HG03354 (cell line): ENCODE results near the gene CCPG1.

Experiments
- ATAC-seq: cut with Tn5 transposase; IDR thresholded peaks from one replicate; pipeline ENCODE4 v1.9.1; 2021; ENCODE audit warnings: mild to moderate bottlenecking; ENCODE audit not compliant: unreplicated experiment, poor library complexity, severe bottlenecking

The CCPG1 gene

DNA sequence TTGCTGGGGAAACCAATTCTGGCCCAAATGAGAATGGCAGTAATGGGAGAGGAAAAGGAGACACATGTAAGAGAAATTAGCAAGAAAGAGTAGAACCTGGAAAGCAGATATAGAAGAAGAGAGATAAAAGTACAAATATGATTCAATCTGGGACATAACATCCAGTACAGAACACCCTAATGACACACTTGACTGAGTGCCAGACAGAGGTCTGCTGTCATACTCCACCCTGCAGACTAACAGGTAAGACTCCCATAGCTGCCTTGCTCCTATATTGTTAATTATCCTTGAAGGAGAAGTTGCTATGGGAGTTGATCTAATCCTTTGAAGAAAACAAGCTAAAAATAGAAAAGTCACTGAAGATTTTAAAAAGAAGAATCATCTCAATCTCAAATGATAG is 21.1 kb downstream of the CCPG1 start:
- no peak for ATAC-seq

DNA sequence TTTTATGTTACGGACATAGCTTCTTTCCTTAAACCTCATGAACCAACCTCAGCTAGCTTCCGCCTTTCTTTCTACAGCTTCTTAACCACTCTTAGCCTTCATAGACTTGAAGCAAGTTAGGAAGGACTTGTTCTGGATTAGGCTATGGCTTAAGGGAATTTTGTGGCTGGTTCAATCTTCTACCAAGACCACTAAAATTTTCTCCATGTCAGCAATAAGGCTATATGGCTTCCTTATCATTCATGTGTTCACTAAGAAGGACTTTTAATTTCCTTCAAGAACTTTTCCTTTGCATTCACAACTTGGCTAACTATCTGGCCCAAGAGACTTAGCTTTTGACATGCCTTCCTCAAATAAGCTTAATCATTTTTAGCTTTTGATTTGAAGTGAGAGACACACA is 24.5 kb downstream of the CCPG1 start:
- no peak for ATAC-seq

DNA sequence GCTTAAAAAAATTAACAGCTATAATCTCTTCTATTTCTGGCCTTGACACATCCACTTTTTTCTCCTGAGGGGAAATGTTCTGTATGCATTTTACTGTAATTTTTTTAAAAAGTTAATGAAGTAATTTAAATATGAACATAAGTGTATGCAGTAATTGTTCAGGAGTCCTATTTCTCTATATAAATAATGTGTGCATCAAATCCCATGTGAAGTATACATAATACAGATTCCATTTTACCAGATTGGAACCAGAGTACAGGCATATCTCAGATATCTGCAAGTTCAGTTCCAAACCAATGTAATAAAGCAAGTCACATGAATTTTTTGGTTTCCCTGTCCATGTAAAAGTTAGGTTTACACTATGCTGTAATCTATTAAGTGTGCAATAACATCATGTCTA is 26.6 kb downstream of the CCPG1 start:
- no peak for ATAC-seq

GRCh38 chr15:55379095-55379494 is 29.1 kb downstream of the CCPG1 start:
- no peak for ATAC-seq

- ATAC-seq, result peak; percentile 58
Observed at GRCh38 chr15:55372701-55373440, 35.3 kb downstream of the CCPG1 start.

GRCh38 chr15:55366981-55367380 is 41.2 kb downstream of the CCPG1 start:
- ATAC-seq, result no peak

DNA sequence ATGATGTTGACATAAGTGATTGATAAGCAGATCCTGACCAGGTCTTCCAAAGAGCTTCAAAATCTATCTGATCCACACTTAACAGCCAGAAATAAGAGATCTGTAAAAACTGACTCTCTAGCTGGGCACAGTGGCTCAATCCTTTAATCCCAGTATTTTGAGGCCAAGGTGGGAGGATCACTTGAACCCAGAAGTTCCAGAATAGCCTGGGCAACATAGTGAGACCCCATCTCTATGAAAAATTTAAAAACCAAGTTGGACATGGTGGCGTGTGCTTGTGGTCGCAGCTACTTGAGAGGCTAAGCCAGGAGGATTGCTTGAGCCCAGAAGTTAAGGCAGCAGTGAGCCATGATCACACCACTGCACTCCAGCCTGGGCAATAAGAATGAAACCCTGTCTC is 45.5 kb downstream of the CCPG1 start:
- ATAC-seq, result no peak

GRCh38 chr15:55361048-55361447 is 47.1 kb downstream of the CCPG1 start:
- no peak for ATAC-seq

- no peak for ATAC-seq
Observed at GRCh38 chr15:55360256-55360655, 47.9 kb downstream of the CCPG1 start.

DNA sequence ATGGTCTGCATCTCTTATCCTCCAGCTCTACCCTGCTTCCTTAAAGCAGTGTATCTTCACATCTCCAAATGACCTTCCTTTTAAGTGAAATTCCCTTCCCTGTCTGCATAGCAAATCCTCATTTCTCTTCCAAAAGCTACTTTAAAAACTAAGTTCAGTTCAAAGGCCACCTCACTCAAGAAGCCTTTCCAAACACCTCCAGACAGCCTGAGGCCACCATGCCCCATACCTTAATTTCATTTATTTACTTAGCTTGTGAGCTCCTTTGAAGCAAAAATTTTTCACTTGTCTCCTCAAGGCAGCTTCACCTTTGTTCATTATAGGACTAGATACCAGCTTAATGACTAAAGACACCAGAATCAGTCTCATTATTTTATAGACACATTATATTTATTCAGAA is 49.7 kb downstream of the CCPG1 start:
- ATAC-seq, result no peak

DNA sequence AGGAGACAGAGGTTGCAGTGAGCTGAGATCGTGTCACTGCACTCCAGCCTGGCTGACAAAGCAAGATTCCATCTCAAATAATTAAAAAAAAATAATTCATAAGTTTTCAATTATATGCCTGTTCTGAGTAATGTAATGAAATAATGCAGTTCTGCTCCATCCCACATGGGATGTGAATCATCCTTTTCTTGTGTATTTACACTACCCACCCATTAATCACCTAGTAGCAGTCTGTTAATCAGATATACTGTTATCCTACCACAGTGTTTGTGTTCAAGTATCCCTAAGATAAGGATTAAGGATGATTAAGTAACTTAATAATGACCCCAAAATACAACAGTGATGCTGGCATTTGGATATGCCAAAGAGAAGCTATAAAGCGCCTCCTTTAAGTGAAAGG is 50.4 kb downstream of the CCPG1 start:
- ATAC-seq, result no peak

DNA sequence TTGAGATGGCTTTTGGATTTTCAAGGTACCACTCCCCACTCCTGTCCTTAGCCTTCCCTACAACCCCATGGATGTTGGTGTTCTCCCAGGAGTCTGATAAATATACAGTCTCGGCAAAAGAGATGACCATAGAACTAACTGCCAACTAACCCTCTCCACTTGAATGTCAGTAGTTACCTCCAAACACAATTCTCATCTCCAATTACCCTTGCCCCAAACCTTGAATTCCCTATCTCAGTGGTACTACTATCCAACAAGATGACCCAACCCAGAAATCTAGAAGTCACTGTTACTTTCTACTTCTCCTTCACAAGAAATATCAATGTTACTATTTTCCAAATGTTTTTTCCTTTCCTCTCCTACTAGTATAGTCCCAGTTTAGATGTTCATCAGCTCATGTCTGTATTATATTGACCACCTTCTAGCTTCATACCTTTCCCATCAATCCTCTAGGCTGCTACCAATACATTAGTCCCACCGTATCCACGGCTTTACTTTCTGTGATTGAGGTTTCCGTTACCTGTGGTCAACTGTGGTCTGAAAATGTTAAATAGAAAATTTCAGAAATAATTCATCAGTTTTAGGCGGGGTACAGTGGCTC is 51.1 kb downstream of the CCPG1 start:
- no peak for ATAC-seq

DNA sequence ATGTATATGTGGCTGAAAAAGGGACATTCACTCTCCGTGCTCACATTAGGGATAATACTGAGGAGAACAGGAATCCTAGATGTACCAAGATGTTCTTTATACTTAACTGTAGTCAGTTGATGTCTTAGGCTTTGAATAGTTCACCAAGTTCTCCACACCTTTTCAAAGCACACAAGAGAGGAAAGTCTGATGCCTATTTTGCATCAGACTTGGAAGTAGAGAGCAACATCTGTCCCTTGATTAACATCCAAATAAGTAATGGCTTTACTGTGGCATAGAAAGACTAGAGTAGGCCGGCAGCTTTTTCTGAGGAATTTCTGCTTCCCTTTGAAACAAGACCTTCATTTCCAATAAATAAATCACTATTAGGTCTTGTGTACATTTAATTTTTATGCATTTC is 55.1 kb downstream of the CCPG1 start:
- no peak for ATAC-seq

DNA sequence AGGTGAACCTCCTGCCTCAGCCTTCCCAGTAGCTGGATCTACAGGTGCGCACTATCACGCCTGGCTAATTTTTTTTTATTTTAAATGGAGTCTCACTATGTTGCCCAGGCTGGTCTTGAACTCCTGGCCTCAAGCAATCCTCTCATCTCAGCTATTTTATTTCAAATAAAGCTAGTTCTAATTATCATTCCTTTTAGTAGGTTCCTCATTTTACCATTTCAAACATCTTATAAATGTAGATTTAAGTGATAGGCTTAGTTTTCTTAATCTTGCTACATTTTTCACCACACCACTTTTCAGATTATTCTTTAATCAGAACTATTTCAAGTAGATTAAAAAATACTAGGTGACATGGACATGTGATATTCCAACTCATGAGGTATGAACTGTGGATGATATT is 58.9 kb downstream of the CCPG1 start:
- ATAC-seq, result no peak

- ATAC-seq, result no peak
Observed at GRCh38 chr15:55348281-55348778, 59.8 kb downstream of the CCPG1 start.

GRCh38 chr15:55344206-55344605 is 64.0 kb downstream of the CCPG1 start:
- no peak for ATAC-seq

- ATAC-seq, result no peak
Observed at GRCh38 chr15:55343168-55343567, 65.0 kb downstream of the CCPG1 start.

DNA sequence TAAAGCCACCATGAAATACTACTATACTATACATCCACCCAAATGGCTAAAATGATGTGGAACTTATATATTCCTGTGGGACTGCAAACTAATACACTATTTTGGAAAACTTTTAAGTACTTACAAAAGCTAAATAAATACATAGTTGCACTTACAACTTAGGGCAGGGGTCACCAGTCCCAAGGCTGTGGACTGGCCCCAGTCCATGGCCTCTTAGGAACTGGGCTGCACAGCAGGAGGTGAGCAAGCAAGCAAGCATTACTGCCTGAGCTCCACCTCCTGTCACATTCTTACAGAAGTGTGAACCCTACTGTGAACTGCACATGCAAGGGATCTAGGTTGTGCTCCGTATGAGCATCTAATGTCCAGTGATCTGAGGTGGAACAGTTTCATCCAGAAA is 71.0 kb downstream of the CCPG1 start:
- no peak for ATAC-seq

- ATAC-seq, result no peak
Observed at GRCh38 chr15:55334997-55335396, 73.2 kb downstream of the CCPG1 start.

- no peak for ATAC-seq
Observed at GRCh38 chr15:55334371-55334770, 73.8 kb downstream of the CCPG1 start.

GRCh38 chr15:55327387-55327786 is 80.8 kb downstream of the CCPG1 start:
- ATAC-seq, result no peak

GRCh38 chr15:55322467-55322866 is 85.7 kb downstream of the CCPG1 start:
- no peak for ATAC-seq
